MM.1S (cell line): ENCODE results near the gene TRIM26.
A peak's percentile ranks its signal among the peaks of the same experiment; 100 is the strongest.

Experiments used
- DNase-seq: peaks from one replicate; pipeline ENCODE4 v3.0.0-alpha.2; 2015
- H2AFZ ChIP-seq: fragments of 300-600 bp; sonication (generic); 2 replicates; pipeline ENCODE4 v1.6.0; 2016; ENCODE audit warnings: antibody characterized with exemption, low read length
- H3F3A ChIP-seq: fragments of 300-600 bp; sonication (generic); 2 replicates; pipeline ENCODE4 v1.6.1; 2016; ENCODE audit warnings: mild to moderate bottlenecking, antibody characterized with exemption, low read length, moderate library complexity, mixed read lengths; ENCODE audit not compliant: insufficient read depth
- H3K27ac ChIP-seq: fragments of 300-600 bp; sonication (generic); 2 replicates; pipeline ENCODE4 v1.5.1; 2016; ENCODE audit warnings: mild to moderate bottlenecking, low read length
- H3K27me3 ChIP-seq: fragments of 300-600 bp; sonication (generic); replicated peaks from 2 replicates; pipeline ENCODE4 v1.6.0; 2016; ENCODE audit warnings: low read length; ENCODE audit not compliant: insufficient read depth
- H3K36me3 ChIP-seq: fragments of 300-600 bp; sonication (generic); replicated peaks from 2 replicates; pipeline ENCODE4 v1.6.1; 2016; ENCODE audit warnings: mild to moderate bottlenecking, low read length, mixed read lengths; ENCODE audit not compliant: insufficient read depth
- H3K4me1 ChIP-seq: fragments of 300-600 bp; sonication (generic); 2 replicates; pipeline ENCODE4 v1.6.1; 2016; ENCODE audit warnings: low read length, mixed read lengths
- H3K4me2 ChIP-seq: fragments of 300-600 bp; sonication (generic); 2 replicates; pipeline ENCODE4 v1.6.0; 2016; ENCODE audit warnings: low read depth, low read length
- H3K4me3 ChIP-seq: fragments of 300-600 bp; sonication (generic); 2 replicates; pipeline ENCODE4 v1.5.1; 2016; ENCODE audit warnings: low read length, mixed read lengths
- H3K79me2 ChIP-seq: fragments of 300-600 bp; sonication (generic); 2 replicates; pipeline ENCODE4 v1.6.1; 2016; ENCODE audit warnings: mixed run types, low read length, mixed read lengths
- H3K9ac ChIP-seq: fragments of 300-600 bp; sonication (generic); 2 replicates; pipeline ENCODE4 v1.6.1; 2016; ENCODE audit warnings: low read length, mixed read lengths
- H3K9me2 ChIP-seq: fragments of 300-600 bp; sonication (generic); replicated peaks from 2 replicates; pipeline ENCODE4 v1.6.1; 2016; ENCODE audit warnings: mild to moderate bottlenecking, low read length, mixed read lengths; ENCODE audit not compliant: insufficient read depth
- H3K9me3 ChIP-seq: fragments of 300-600 bp; sonication (generic); replicated peaks from 2 replicates; pipeline ENCODE4 v1.6.1; 2016; ENCODE audit warnings: mild to moderate bottlenecking, low read length, mixed read lengths; ENCODE audit not compliant: insufficient read depth
- H4K20me1 ChIP-seq: fragments of 300-600 bp; sonication (generic); 2 replicates; pipeline ENCODE4 v1.6.1; 2016; ENCODE audit warnings: mild to moderate bottlenecking, low read length, moderate library complexity, mixed read lengths; ENCODE audit not compliant: insufficient read depth
- EZH2 ChIP-seq: fragments of 300-600 bp; sonication (generic); optimal IDR thresholded peaks from 2 replicates; pipeline ENCODE3; 2017; ENCODE audit warnings: low read depth, mild to moderate bottlenecking, antibody characterized with exemption, low read length, mixed read lengths
- EZH2phosphoT487 ChIP-seq: fragments of 300-600 bp; sonication (generic); IDR thresholded peaks from 2 replicates; pipeline ENCODE4 v1.6.1; 2018; ENCODE audit warnings: antibody characterized with exemption, low read length
- TF ChIP-seq, protein P1 (sequence below): fragments of 300-600 bp; sonication (generic); IDR thresholded peaks from 2 replicates; pipeline ENCODE4 v1.5.1; 2016; ENCODE audit warnings: antibody characterized with exemption, low read length, mixed read lengths

Gene TRIM26

DNA sequence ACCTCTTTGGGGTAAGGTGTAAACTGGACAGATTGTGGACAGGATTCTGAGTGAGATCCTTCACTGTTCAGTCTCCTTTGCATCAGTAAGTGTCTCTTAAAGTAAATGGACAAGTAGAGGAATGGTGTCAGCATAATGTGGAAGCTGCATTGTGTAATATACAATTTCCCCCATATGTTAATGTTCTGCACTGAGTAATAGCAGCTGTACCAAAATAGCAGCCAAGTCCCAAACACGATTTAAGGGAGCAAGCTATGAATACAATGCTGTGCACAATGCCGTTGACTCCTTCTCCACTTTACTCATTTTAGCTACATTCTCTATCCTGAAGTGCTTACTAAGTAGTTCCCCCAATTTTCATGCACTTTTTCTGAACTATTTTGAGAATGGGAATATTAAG lies 21.1 kb upstream of the TRIM26 start:
- TF ChIP-seq EZH2phosphoT487: no peak
- no peak for TF ChIP-seq EZH2
- TF ChIP-seq, protein P1, sequence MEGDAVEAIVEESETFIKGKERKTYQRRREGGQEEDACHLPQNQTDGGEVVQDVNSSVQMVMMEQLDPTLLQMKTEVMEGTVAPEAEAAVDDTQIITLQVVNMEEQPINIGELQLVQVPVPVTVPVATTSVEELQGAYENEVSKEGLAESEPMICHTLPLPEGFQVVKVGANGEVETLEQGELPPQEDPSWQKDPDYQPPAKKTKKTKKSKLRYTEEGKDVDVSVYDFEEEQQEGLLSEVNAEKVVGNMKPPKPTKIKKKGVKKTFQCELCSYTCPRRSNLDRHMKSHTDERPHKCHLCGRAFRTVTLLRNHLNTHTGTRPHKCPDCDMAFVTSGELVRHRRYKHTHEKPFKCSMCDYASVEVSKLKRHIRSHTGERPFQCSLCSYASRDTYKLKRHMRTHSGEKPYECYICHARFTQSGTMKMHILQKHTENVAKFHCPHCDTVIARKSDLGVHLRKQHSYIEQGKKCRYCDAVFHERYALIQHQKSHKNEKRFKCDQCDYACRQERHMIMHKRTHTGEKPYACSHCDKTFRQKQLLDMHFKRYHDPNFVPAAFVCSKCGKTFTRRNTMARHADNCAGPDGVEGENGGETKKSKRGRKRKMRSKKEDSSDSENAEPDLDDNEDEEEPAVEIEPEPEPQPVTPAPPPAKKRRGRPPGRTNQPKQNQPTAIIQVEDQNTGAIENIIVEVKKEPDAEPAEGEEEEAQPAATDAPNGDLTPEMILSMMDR: no peak
- no peak for DNase-seq
- no peaks in the 10 kb centered on the region for H3K9me3 ChIP-seq
- H3K79me2 ChIP-seq: no peaks in the 10 kb centered on the region
- H3K27ac ChIP-seq: no peak overlapping the region
- H3K4me2 ChIP-seq: no peak overlapping the region
- no peaks in the 10 kb centered on the region for H3K27me3 ChIP-seq
- H3K4me3 ChIP-seq: no peak overlapping the region
- H3K36me3 ChIP-seq: no peaks in the 10 kb centered on the region
- no peaks in the 10 kb centered on the region for H3K9me2 ChIP-seq
- no peaks in the 10 kb centered on the region for H3F3A ChIP-seq
- no peaks in the 10 kb centered on the region for H3K4me1 ChIP-seq
- H2AFZ ChIP-seq: no peak overlapping the region
- no peaks in the 10 kb centered on the region for H4K20me1 ChIP-seq
- H3K9ac ChIP-seq: no peak overlapping the region

DNA sequence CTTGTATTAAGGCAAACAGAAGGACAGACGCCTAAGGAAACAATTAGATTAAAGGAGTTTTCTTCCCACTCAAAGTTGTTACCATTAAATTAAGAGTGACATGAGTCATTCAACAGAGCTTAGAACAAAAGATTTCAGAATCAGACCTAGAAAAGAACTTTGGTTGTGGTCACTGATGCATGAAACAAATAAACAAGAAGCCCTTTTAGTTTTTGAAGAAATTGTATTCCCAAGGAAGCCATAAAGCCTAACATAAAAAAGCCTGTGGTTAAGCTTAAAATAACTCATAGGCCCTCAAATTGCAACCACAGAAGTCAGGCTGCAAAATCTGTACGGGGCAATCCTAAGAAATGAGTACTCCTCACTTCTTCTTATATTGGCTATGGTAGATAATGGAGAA lies 17.9 kb upstream of the TRIM26 start:
- Histone ChIP-seq H3K27me3 (no peaks in the 10 kb centered on the region), H3K9me3 (no peaks in the 10 kb centered on the region), H3K4me1 (no peaks in the 10 kb centered on the region), H2AFZ (no peak overlapping the region), H3F3A (no peaks in the 10 kb centered on the region), H3K9me2 (no peaks in the 10 kb centered on the region), H3K27ac (no peak overlapping the region), H3K36me3 (no peaks in the 10 kb centered on the region), H3K4me3 (no peak overlapping the region), H3K79me2 (no peaks in the 10 kb centered on the region), H3K4me2 (no peak overlapping the region), H3K9ac (no peak overlapping the region), H4K20me1 (no peaks in the 10 kb centered on the region)
- DNase-seq: no peak
- TF ChIP-seq EZH2phosphoT487 (no peak), EZH2 (no peak)
- TF ChIP-seq, protein P1: no peak

DNA sequence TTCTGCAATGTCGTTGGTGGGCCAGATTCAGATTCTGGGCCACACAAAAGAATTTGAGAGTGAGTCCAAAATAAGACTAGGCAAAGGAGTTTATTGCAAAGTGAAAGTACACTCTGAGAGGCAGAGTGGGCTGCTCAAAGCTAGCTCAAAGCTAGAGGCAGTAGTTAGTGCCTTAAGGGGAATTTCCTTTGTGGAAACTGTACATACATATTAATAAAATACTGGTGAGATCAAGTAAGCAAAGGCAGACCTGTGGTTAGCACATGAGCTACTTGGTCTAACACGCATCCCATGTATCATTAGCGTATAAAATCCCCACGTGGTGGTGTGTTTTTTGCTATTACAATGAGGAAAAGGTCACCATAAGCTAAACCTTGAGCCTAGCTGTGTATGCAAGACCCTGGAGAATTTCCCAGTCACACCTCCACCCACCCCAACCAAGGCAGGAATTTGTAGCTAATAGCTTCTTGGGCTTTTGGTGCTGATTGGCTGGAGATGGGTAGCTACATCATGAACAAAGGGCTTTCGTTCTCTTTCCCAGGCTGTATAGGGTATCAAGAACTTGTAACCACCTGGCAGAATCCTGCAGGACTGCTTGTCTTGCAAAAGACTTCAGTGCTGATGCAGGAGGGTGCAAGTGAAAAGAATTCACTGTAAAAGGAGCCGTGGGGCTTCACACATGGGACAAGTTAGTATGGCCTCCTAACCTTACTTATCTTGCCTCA lies 14.7 kb upstream of the TRIM26 start:
- Histone ChIP-seq H3K4me1 (no peaks in the 10 kb centered on the region), H3K4me3 (no peak overlapping the region), H3K27ac (no peak overlapping the region), H3K27me3 (no peaks in the 10 kb centered on the region), H3K36me3 (no peaks in the 10 kb centered on the region), H3K4me2 (peak overlapping the region; percentile 28; the same call in 1 of the 2 replicates), H3K79me2 (no peaks in the 10 kb centered on the region), H3K9me2 (no peaks in the 10 kb centered on the region), H3F3A (no peaks in the 10 kb centered on the region), H2AFZ (no peak overlapping the region), H3K9ac (no peak overlapping the region), H3K9me3 (no peaks in the 10 kb centered on the region), H4K20me1 (no peaks in the 10 kb centered on the region)
- TF ChIP-seq EZH2 (no peak), EZH2phosphoT487 (no peak)
- TF ChIP-seq, protein P1: no peak
- DNase-seq: no peak
